Large intestine (tissue), 3 donors: Measurements from ENCODE around the gene ARAP3. TPM values are rescaled to one million over a fixed set of nuclear protein-coding genes. Genes with fewer than 3 reads are reported as not detected.

ENCODE experiments used
- DNase-seq, 2 donors: peaks; one replicate each; pipeline versions ENCODE4 v3.0.0 to v3.0.0-alpha.2; 2013
- H3K27ac ChIP-seq: one replicate; pipeline ENCODE4 v1.5.1; 2013; ENCODE audit warnings: low read length
- H3K27me3 ChIP-seq: 2 replicates; pipeline ENCODE4 v1.6.1; 2013; ENCODE audit warnings: low read length; ENCODE audit not compliant: control insufficient read depth, insufficient read depth
- H3K36me3 ChIP-seq: 2 replicates; pipeline ENCODE4 v1.6.1; 2013; ENCODE audit warnings: low read length; ENCODE audit not compliant: control insufficient read depth, insufficient read depth
- H3K4me1 ChIP-seq: one replicate; pipeline ENCODE4 v1.6.1; 2013; ENCODE audit warnings: low read length; ENCODE audit not compliant: control insufficient read depth, insufficient read depth
- H3K4me3 ChIP-seq: one replicate; pipeline ENCODE4 v1.5.1; 2013; ENCODE audit warnings: low read length
- H3K9me3 ChIP-seq: one replicate; pipeline ENCODE4 v1.6.1; 2013; ENCODE audit warnings: mild to moderate bottlenecking, low read depth, low read length, moderate library complexity; ENCODE audit not compliant: control insufficient read depth
- WGBS: methylation state at CpG from one replicate; pipeline ENCODE4 v1.1.5; 2013; ENCODE audit warnings: low lambda C conversion rate; ENCODE audit not compliant: insufficient coverage; 5-methylcytosine and 5-hydroxymethylcytosine counted together
- polyA plus RNA-seq: library from polyadenylated mRNA; unstranded; fragments of 120-200 nt; gene quantifications from one replicate; pipeline ENCODE4 v1.2.1, GENCODE V29; 2013

Gene ARAP3
- polyA plus RNA-seq, 1 donor, result 17.5 TPM

GRCh38 chr5:141686648-141687416 lies 4.8 kb upstream of the ARAP3 start:
- no peak for DNase-seq
- 83% methylated on average over 2 of the region's 3 CpGs for WGBS

GRCh38 chr5:141685591-141685990 lies 3.6 kb upstream of the ARAP3 start:
- WGBS, result 67% methylated on average over 1 of the region's 1 CpG
- H3K27ac ChIP-seq, result no peak overlapping the region
- H3K27me3 ChIP-seq, result peaks cover 8% of the 10 kb centered on the region
- H3K9me3 ChIP-seq, result no peaks in the 10 kb centered on the region
- H3K4me3 ChIP-seq, result no peak overlapping the region
- no peaks in the 10 kb centered on the region for H3K36me3 ChIP-seq
- DNase-seq, result no peak
- H3K4me1 ChIP-seq, result peaks cover 16% of the 10 kb centered on the region

More at GRCh38 chr5:141686648-141687416, 4.8 kb upstream of the ARAP3 start:
- H3K4me3 ChIP-seq, result no peak overlapping the region
- H3K27me3 ChIP-seq, result peaks cover 11% of the 10 kb centered on the region
- H3K4me1 ChIP-seq, result peaks cover 6% of the 10 kb centered on the region
- no peak overlapping the region for H3K27ac ChIP-seq
- H3K36me3 ChIP-seq, result no peaks in the 10 kb centered on the region
- H3K9me3 ChIP-seq, result no peaks in the 10 kb centered on the region

- Histone ChIP-seq H3K4me1 (peaks cover 21% of the 10 kb centered on the region), H3K9me3 (no peaks in the 10 kb centered on the region), H3K4me3 (no peak overlapping the region), H3K36me3 (peaks cover 3% of the 10 kb centered on the region), H3K27me3 (no peaks in the 10 kb centered on the region), H3K27ac (no peak overlapping the region)
- DNase-seq, result no peak
These were observed 1.6 kb upstream of the ARAP3 start for GRCh38 chr5:141683596-141684141.

- no peak for DNase-seq
- H3K27ac ChIP-seq, result peak overlapping the region; percentile 76
- H3K27me3 ChIP-seq, result no peaks in the 10 kb centered on the region
- peak overlapping the region; percentile 36 for H3K4me3 ChIP-seq
- peaks cover 21% of the 10 kb centered on the region for H3K4me1 ChIP-seq
- no peaks in the 10 kb centered on the region for H3K9me3 ChIP-seq
- 80% methylated on average over 1 of the region's 2 CpGs for WGBS
- peaks cover 3% of the 10 kb centered on the region for H3K36me3 ChIP-seq
These were observed 735 bp downstream of the ARAP3 start for GRCh38 chr5:141681295-141681694.

GRCh38 chr5:141680751-141681201 lies 1.3 kb downstream of the ARAP3 start:
- no peaks in the 10 kb centered on the region for H3K9me3 ChIP-seq
- H3K27ac ChIP-seq, result peak overlapping the region; percentile 76
- peaks cover 3% of the 10 kb centered on the region for H3K36me3 ChIP-seq
- H3K4me3 ChIP-seq, result no peak overlapping the region
- H3K4me1 ChIP-seq, result peaks cover 21% of the 10 kb centered on the region
- WGBS, result 60% methylated on average over 1 of the region's 6 CpGs
- no peaks in the 10 kb centered on the region for H3K27me3 ChIP-seq
- DNase-seq, result peak in 1 of 2 donors; percentile 30

GRCh38 chr5:141680178-141680577 lies 1.9 kb downstream of the ARAP3 start:
- peaks cover 3% of the 10 kb centered on the region for H3K36me3 ChIP-seq
- no peak overlapping the region for H3K4me3 ChIP-seq
- no CpG with 5 or more reads among the region's 16 CpGs for WGBS
- no peak overlapping the region for H3K27ac ChIP-seq
- peaks cover 21% of the 10 kb centered on the region for H3K4me1 ChIP-seq
- no peak for DNase-seq
- H3K9me3 ChIP-seq, result no peaks in the 10 kb centered on the region
- H3K27me3 ChIP-seq, result no peaks in the 10 kb centered on the region

GRCh38 chr5:141677415-141677814 lies 4.6 kb downstream of the ARAP3 start:
- H3K27ac ChIP-seq, result no peak overlapping the region
- no peak for DNase-seq
- H3K4me1 ChIP-seq, result peaks cover 17% of the 10 kb centered on the region
- no peak overlapping the region for H3K4me3 ChIP-seq
- H3K9me3 ChIP-seq, result no peaks in the 10 kb centered on the region
- peaks cover 4% of the 10 kb centered on the region for H3K36me3 ChIP-seq
- H3K27me3 ChIP-seq, result no peaks in the 10 kb centered on the region

GRCh38 chr5:141675672-141676071 lies 6.4 kb downstream of the ARAP3 start:
- WGBS, result 44% methylated on average over 1 of the region's 4 CpGs

GRCh38 chr5:141674747-141675146 lies 7.3 kb downstream of the ARAP3 start:
- Histone ChIP-seq H3K27me3 (no peaks in the 10 kb centered on the region), H3K4me1 (no peaks in the 10 kb centered on the region), H3K4me3 (no peak overlapping the region), H3K27ac (no peak overlapping the region), H3K36me3 (peaks cover 25% of the 10 kb centered on the region), H3K9me3 (no peaks in the 10 kb centered on the region)
- WGBS, result no CpG with 5 or more reads among the region's 5 CpGs
- DNase-seq, result no peak

More at GRCh38 chr5:141675672-141676071, 6.4 kb downstream of the ARAP3 start:
- H3K9me3 ChIP-seq, result no peaks in the 10 kb centered on the region
- H3K4me3 ChIP-seq, result no peak overlapping the region
- peaks cover 5% of the 10 kb centered on the region for H3K4me1 ChIP-seq
- peaks cover 20% of the 10 kb centered on the region for H3K36me3 ChIP-seq
- no peak for DNase-seq
- H3K27ac ChIP-seq, result no peak overlapping the region
- no peaks in the 10 kb centered on the region for H3K27me3 ChIP-seq

- Histone ChIP-seq H3K27me3 (no peaks in the 10 kb centered on the region), H3K4me1 (no peaks in the 10 kb centered on the region), H3K4me3 (no peak overlapping the region), H3K27ac (no peak overlapping the region), H3K9me3 (no peaks in the 10 kb centered on the region), H3K36me3 (peaks cover 35% of the 10 kb centered on the region)
- DNase-seq, result no peak
- WGBS, result no CpG with 5 or more reads among the region's 19 CpGs
These were observed 8.9 kb downstream of the ARAP3 start for GRCh38 chr5:141672841-141673813.
